Activated T-cell treated with anti-CD3 and anti-CD28 coated beads, Interleukin-2, amount 50 U/mL, for 24 hours (primary cell): ENCODE results near the gene KCNH1.
"Not testable (repeated sequence)": the region's sequence is repeated elsewhere in the genome, so short reads cannot be mapped to it uniquely, and the experiment has no call there.

Experiments
- DNase-seq: peaks from one replicate; pipeline ENCODE4 v3.0.0-alpha.2; 2020
- H3K27ac Mint-ChIP-seq: 2 replicates; pipeline ENCODE4 v1.8.0; 2020; ENCODE audit warnings: mild to moderate bottlenecking, mixed read lengths
- H3K27me3 Mint-ChIP-seq: 2 replicates; pipeline ENCODE4 v1.8.0; 2020; ENCODE audit warnings: mixed read lengths
- H3K36me3 Mint-ChIP-seq: 2 replicates; pipeline ENCODE4 v1.8.0; 2020; ENCODE audit warnings: low read depth, mixed read lengths
- H3K4me1 Mint-ChIP-seq: 2 replicates; pipeline ENCODE4 v1.8.0; 2020; ENCODE audit warnings: low read depth, mixed read lengths
- H3K4me3 Mint-ChIP-seq: 2 replicates; pipeline ENCODE4 v1.8.0; 2020; ENCODE audit warnings: mild to moderate bottlenecking, moderate library complexity, mixed read lengths
- H3K9me3 Mint-ChIP-seq: 2 replicates; pipeline ENCODE4 v1.8.0; 2020; ENCODE audit warnings: mixed read lengths

KCNH1 gene

DNA sequence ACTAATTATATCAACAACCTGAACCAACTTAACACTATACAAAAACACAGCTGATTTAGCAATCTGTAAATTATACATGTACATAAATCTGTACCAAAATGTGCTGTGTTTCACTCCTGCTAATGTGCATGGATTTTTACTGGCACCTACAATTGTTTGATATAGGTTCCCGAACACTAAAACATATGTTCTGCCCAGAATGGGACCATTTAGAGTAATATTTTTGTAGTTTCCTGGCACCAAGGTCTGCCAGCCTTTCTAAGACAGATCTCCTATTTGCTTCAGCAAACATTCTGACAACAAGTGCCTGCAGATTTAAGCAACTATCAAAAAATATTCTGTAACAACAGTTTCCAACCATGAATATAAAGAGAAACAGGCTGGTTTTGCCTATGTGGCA, 4.2 kb downstream of the KCNH1 start:
- DNase-seq: no peak
- Mint-ChIP-seq H3K9me3 (no peaks in the 10 kb centered on the region), H3K27ac (no peak overlapping the region), H3K27me3 (peaks cover 39% of the 10 kb centered on the region), H3K4me1 (peaks cover 10% of the 10 kb centered on the region), H3K4me3 (no peak overlapping the region), H3K36me3 (no peaks in the 10 kb centered on the region)

DNA sequence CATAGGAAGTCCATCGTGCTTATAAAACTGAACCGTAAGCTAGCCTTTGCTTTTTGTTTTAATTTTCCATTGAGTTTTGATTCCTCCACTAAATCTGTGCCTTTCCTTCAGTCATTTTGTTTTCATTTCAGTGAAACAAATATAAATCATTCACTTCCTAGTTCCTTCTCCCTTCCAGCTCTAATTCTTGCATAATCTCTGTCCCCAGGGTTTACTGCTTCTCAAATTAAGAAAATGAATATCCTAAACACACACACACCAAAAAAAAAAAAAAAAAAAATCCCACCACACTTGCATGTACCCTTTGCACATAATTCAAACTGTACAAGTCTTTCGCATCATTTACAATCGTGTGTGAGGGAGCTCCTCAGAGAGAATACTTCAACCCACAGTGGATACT, 6.8 kb downstream of the KCNH1 start:
- Mint-ChIP-seq H3K9me3 (no peaks in the 10 kb centered on the region), H3K27ac (no peak overlapping the region), H3K27me3 (peaks cover 33% of the 10 kb centered on the region)

DNA sequence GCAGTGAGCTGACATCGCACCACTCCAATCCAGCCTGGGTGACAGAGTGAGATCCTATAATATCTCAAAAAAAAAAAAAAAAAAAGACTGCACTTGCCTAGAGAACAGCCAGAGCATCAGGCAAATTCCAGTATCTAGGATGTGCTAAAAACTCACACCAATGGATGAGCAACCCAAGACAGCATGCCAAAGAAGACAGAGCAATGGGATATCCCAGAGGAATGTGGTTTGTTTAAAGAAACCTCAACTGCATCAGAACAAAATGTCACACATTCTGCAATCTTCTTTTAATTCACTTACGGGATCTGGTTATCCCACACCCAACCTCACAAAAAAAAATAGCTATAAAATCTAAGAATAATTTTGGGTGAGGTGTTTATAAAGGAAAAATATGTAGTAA, 7.3 kb downstream of the KCNH1 start:
- Mint-ChIP-seq H3K27me3 (peaks cover 30% of the 10 kb centered on the region), H3K4me3 (no peak overlapping the region), H3K27ac (no peak overlapping the region), H3K36me3 (no peaks in the 10 kb centered on the region), H3K9me3 (no peaks in the 10 kb centered on the region), H3K4me1 (no peaks in the 10 kb centered on the region)
- no peak for DNase-seq

More for the DNA sequence above, 6.8 kb downstream of the KCNH1 start:
- Mint-ChIP-seq H3K4me1 (no peaks in the 10 kb centered on the region), H3K36me3 (no peaks in the 10 kb centered on the region), H3K4me3 (no peak overlapping the region)
- no peak for DNase-seq

DNA sequence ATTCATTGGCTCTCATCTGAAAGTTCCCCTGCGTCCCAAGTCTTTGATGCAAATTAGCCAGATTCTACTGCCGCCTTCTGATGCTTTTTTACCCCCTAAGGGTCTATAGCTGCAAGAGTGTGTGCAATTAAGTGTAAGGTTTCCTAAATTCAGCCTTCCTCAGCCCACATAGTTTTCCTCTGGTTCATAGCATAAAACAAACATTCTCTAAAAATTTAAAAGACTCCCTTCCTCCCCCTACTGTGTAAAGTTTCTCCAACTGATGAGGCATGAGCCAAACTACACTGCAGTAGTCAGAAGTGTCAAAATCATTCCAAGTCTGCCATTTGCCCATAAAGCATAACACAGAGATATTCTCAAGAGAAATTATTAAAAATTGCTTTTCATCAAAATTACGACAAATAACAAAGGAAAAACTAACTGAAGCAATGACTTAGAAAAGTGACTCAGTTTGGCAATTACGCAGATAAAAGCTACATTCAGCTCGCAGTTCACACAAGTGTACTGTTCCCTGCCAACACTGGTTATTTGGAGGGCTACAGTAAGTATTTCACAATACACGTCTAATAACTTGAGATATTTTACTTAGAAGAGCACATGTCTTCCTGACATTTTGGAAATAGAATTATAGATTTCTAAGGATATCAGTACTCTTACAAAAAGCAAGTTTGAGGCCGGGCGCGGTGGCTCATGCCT, 15.4 kb downstream of the KCNH1 start:
- Mint-ChIP-seq H3K36me3 (no peaks in the 10 kb centered on the region), H3K9me3 (no peaks in the 10 kb centered on the region), H3K4me3 (no peak overlapping the region), H3K27ac (no peak overlapping the region), H3K27me3 (peaks cover 51% of the 10 kb centered on the region), H3K4me1 (no peaks in the 10 kb centered on the region)
- DNase-seq: no peak

DNA sequence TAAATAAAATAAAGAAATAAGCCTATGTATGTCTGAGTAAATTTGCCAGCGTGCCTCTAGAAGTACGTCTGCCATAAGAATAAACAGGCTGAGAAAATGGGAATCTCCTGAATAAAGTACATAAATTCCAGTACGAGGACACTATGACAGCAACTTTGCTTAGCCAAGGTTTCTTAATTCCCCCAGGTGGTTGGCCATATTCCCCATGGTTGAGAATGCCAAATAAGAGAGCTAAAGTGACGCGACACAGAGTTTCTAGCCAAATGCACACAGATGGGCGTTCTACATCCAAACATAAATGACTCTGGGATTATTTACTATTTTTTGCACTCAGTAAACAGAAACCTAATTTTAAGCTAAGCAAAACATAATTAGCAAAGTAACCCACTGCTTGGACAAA, 19.5 kb downstream of the KCNH1 start:
- no peak overlapping the region for H3K4me3 Mint-ChIP-seq
- DNase-seq: no peak
- H3K36me3 Mint-ChIP-seq: no peaks in the 10 kb centered on the region
- peaks cover 31% of the 10 kb centered on the region for H3K27me3 Mint-ChIP-seq
- H3K27ac Mint-ChIP-seq: no peak overlapping the region
- no peaks in the 10 kb centered on the region for H3K4me1 Mint-ChIP-seq
- no peaks in the 10 kb centered on the region for H3K9me3 Mint-ChIP-seq

DNA sequence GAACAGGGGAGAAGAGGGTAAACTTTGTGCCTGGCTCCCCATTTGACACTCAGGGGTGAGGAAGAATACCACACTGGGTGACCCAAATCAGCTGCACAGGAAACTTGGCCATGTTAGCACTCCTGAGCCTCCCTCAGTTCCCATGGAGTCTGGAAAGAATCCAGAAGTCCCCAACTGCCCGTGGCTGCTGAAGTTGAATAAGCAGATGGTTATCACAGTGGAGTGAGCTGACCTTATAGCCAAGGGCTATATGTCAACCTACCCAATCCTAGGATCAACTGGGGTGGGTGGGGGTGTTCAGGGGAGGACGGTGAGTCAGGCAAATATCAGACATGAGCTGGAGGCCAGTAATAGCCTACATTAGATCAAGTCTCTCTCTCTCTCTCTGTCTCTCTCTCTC, 20.4 kb downstream of the KCNH1 start:
- Mint-ChIP-seq H3K27ac (no peak overlapping the region), H3K4me3 (no peak overlapping the region), H3K4me1 (no peaks in the 10 kb centered on the region), H3K27me3 (peaks cover 28% of the 10 kb centered on the region), H3K36me3 (no peaks in the 10 kb centered on the region), H3K9me3 (no peaks in the 10 kb centered on the region)
- DNase-seq: no peak

DNA sequence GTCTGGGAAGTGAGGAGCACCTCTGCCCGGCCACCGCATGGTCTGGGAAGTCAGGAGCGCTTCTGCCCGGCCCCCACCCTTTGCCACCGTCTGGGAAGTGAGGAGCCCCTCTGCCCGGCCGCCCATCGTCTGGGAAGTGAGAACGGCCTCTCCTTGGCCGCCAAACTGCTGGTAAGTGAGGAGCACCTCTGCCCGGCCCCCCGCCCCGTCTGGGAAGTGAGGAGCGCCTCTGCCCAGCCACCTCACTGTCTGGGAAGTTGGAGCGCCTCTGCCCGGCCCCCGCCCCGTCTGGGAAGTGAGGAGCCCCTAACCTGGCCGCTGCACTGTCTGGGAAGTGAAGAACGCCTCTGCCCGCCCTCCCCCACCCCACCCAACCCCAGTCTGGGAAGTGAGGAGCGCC, 22.6 kb downstream of the KCNH1 start:
- peaks cover 24% of the 10 kb centered on the region for H3K27me3 Mint-ChIP-seq
- no peak overlapping the region for H3K4me3 Mint-ChIP-seq
- H3K36me3 Mint-ChIP-seq: no peaks in the 10 kb centered on the region
- DNase-seq: no peak
- H3K9me3 Mint-ChIP-seq: no peaks in the 10 kb centered on the region
- no peaks in the 10 kb centered on the region for H3K4me1 Mint-ChIP-seq
- no peak overlapping the region for H3K27ac Mint-ChIP-seq

DNA sequence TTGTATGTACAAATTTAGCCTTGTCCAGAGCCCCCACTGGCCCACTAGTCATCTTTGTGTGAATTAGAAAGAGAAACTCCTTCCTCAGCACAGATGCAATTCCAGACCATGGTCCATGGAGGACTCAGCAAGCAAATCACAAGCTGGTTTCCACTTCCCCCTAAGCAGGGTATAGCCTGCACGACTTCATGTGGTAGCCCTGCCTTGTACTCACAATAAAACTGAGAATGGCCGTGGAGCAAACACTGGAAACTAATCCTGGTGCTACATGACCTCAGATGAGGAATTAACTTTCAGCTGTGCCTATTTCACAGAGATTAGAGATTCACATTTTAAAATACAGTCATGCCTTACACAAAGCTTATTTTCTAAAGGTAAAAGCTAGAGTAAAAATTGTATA, 32.5 kb downstream of the KCNH1 start:
- Mint-ChIP-seq H3K36me3 (no peaks in the 10 kb centered on the region), H3K27ac (no peak overlapping the region), H3K27me3 (peaks cover 5% of the 10 kb centered on the region), H3K9me3 (no peaks in the 10 kb centered on the region), H3K4me3 (no peak overlapping the region), H3K4me1 (no peaks in the 10 kb centered on the region)
- DNase-seq: no peak

DNA sequence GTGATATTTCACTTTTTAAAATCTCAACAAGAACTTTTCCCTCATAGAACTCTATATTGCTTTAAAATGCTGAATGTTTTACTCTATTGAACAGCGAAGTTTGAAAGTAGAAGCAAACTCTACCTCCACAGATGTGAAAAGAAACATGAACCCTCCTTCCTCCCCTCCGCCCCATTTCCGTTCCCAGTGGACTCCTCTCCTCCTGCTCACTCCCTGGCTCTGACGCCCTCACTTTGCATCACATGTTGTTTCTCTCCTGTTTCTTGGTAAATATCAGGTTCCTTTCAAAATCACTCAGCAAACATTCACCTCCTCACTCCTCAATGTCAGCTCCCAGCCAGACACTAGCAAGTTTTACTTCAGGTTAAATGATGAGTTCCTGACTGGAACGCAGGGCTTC, 34.6 kb downstream of the KCNH1 start:
- Mint-ChIP-seq H3K9me3 (no peaks in the 10 kb centered on the region), H3K27ac (no peak overlapping the region), H3K36me3 (no peaks in the 10 kb centered on the region), H3K4me1 (no peaks in the 10 kb centered on the region), H3K4me3 (no peak overlapping the region), H3K27me3 (peaks cover 2% of the 10 kb centered on the region)
- no peak for DNase-seq

DNA sequence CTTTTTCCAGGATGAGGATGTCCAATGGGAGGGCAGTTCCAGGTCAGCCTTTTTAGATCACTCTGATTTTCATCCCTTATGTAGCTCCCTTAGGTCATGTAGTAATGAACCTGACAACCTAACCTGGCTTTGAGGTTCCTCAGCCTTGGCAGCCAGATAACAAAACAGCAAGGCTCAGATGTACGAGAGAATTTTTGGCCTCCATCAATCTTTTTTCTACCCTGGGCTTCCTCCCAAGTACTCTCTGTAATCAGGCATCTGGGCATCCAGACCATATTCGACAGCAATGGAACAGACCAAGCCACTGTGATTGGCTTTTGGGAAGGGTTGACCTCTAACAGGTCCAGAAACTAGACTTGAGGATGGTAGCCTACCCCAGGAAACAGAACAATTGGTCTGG, 38.6 kb downstream of the KCNH1 start:
- DNase-seq: no peak
- no peaks in the 10 kb centered on the region for H3K4me1 Mint-ChIP-seq
- no peak overlapping the region for H3K4me3 Mint-ChIP-seq
- H3K27me3 Mint-ChIP-seq: peaks cover 9% of the 10 kb centered on the region
- no peaks in the 10 kb centered on the region for H3K9me3 Mint-ChIP-seq
- H3K36me3 Mint-ChIP-seq: no peaks in the 10 kb centered on the region
- H3K27ac Mint-ChIP-seq: no peak overlapping the region

DNA sequence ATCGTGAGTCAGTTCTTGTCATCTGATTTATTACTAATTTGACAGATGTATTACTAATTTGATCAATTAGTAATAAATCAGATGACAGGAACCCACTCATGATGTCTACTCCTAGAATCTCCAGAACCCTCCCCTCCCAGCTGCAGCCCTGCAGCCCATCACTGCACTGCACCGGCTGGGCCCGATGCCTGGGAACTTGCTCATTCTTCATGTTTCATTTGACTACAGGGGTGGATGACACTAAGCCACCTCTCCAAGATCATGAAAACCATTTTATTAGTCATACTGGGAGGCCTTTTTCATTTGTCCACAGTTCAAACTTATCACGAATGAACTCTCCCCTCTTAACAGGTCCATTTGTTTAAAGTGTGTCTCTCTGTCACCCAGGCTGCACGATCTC, 41.0 kb downstream of the KCNH1 start:
- Mint-ChIP-seq H3K9me3 (no peaks in the 10 kb centered on the region), H3K4me1 (no peaks in the 10 kb centered on the region), H3K27ac (no peak overlapping the region), H3K27me3 (peaks cover 6% of the 10 kb centered on the region), H3K36me3 (no peaks in the 10 kb centered on the region), H3K4me3 (no peak overlapping the region)
- no peak for DNase-seq

DNA sequence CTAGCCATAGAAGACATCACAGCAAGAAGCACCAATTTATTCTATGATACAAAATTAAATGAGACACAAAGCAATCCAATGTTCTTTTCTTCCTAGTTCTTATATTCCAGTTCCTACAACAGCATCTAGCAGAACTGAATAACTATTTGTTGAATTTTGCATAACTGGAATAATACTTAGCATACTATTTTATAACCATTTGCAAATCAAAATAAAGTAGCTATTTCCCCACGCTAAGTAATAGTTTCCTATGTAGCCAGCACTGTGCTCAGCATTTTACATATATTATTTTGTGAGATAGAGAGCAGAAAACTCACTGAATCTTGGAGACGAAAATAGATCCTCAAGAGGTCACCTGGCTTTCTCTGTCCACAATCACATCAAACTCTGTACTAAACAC, 42.1 kb downstream of the KCNH1 start:
- H3K4me3 Mint-ChIP-seq: no peak overlapping the region
- no peaks in the 10 kb centered on the region for H3K9me3 Mint-ChIP-seq
- H3K27me3 Mint-ChIP-seq: peaks cover 6% of the 10 kb centered on the region
- H3K36me3 Mint-ChIP-seq: no peaks in the 10 kb centered on the region
- DNase-seq: no peak
- no peaks in the 10 kb centered on the region for H3K4me1 Mint-ChIP-seq
- no peak overlapping the region for H3K27ac Mint-ChIP-seq

DNA sequence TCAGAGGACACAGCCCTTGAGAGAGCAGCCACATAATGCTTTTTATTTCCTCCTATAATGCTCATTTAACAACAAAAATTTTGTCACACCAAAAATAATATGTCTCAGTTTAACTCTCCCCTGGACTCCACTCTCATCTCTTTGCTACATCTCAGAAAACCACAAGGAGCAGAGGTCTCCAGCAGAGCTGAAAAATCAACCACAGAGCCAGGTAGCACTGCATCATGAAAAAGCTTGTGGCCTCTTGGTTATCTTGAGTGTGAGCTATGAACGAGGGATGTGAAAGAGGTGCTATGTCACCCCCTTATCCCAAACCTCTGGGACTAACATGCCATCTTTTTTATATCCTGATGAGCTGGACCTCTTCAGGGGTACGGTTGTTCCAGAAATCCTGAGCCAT, 44.4 kb downstream of the KCNH1 start:
- DNase-seq: no peak
- Mint-ChIP-seq H3K4me3 (no peak overlapping the region), H3K36me3 (no peaks in the 10 kb centered on the region), H3K9me3 (no peaks in the 10 kb centered on the region), H3K4me1 (no peaks in the 10 kb centered on the region), H3K27me3 (peaks cover 6% of the 10 kb centered on the region), H3K27ac (no peak overlapping the region)

DNA sequence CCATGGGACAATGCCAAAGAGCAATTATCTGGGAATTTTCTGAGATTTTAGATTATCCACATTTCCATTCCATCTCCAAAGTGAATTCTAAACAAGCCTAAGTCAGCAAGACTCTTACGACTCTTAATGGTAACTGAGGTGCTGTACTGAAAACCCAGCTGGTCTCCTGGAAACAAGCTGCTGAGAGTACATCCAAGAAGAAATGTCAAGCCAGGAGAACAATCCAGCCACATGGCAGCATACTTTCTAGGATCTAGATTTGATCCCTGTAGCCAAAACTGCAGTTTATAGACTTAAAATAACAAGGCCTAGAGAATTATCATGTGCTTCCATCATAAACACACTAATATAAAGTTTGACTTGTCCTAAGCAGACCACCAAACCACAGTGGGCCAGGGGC, 45.8 kb downstream of the KCNH1 start:
- no peak for DNase-seq
- Mint-ChIP-seq H3K4me3 (no peak overlapping the region), H3K27ac (no peak overlapping the region), H3K27me3 (peaks cover 6% of the 10 kb centered on the region), H3K36me3 (no peaks in the 10 kb centered on the region), H3K9me3 (no peaks in the 10 kb centered on the region), H3K4me1 (no peaks in the 10 kb centered on the region)

DNA sequence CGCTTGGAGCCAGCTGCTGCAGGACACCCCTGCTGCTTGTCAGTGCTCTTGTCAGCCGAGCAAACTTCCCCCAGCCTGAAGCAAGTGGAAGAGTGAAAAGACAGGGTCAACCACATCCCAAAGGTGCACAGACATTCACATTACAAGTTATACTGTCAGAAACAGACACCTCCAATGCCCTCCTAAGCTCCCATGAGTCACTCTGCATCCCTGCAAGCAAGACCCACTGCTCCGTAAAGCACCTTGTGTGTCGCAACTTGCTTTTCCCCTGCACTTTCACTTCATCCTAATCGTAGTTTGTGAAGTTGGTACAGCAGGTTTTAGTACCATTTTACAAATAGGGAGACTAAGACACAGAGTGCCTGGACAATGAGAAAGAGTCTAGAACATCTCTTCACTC, 51.1 kb downstream of the KCNH1 start:
- Mint-ChIP-seq H3K4me1 (no peaks in the 10 kb centered on the region), H3K36me3 (no peaks in the 10 kb centered on the region), H3K27me3 (peaks cover 2% of the 10 kb centered on the region), H3K9me3 (no peaks in the 10 kb centered on the region), H3K4me3 (no peak overlapping the region), H3K27ac (no peak overlapping the region)
- no peak for DNase-seq

DNA sequence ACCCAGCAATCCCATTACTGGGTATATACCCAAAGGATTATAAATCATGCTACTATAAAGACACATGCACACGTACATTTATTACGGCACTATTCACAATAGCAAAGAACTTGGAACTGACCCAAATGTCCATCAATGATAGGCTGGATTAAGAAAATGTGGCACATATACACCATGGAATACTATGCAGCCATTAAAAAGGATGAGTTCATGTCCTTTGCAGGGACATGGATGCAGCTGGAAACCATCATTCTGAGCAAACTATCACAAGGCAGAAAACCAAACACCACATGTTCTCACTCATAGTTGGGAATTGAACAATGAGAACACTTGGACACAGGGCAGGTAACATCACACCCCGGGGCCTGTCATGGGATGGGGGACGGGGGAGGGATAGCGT, 52.5 kb downstream of the KCNH1 start:
- H3K27ac Mint-ChIP-seq, H3K9me3 Mint-ChIP-seq, H3K4me3 Mint-ChIP-seq, H3K36me3 Mint-ChIP-seq, DNase-seq, H3K4me1 Mint-ChIP-seq, H3K27me3 Mint-ChIP-seq: not testable (repeated sequence)
